Fibroblast of lung (primary cell): Measurements from ENCODE around the gene LRP1. TPM values are rescaled to one million over a fixed set of nuclear protein-coding genes. Genes with fewer than 3 reads are reported as not detected.

Experiments used
- DNase-seq, 2 donors: peaks; one replicate each; pipeline versions ENCODE4 v3.0.0 to v3.0.0-alpha.2; 2010; ENCODE audit warnings: low read depth in 2 of 2
- H2AFZ ChIP-seq: 2 replicates; pipeline ENCODE4 v1.5.1; 2012; ENCODE audit warnings: low read length, control low read depth, inconsistent platforms
- H3K27ac ChIP-seq: 2 replicates; pipeline ENCODE4 v1.5.1; 2011; ENCODE audit warnings: low read length, control low read depth; ENCODE audit not compliant: insufficient read depth
- H3K27me3 ChIP-seq: 2 replicates; pipeline ENCODE4 v1.5.1; 2011; ENCODE audit warnings: mild to moderate bottlenecking, low read length; ENCODE audit not compliant: control insufficient read depth, insufficient read depth
- H3K36me3 ChIP-seq: 2 replicates; pipeline ENCODE4 v1.5.1; 2011; ENCODE audit warnings: low read length; ENCODE audit not compliant: control insufficient read depth, insufficient read depth
- H3K4me1 ChIP-seq: 2 replicates; pipeline ENCODE4 v1.5.1; 2011; ENCODE audit warnings: low read length; ENCODE audit not compliant: control insufficient read depth, insufficient read depth; ENCODE audit errors: extremely low read depth
- H3K4me2 ChIP-seq: 2 replicates; pipeline ENCODE4 v1.5.1; 2011; ENCODE audit warnings: low read length, control low read depth; ENCODE audit not compliant: insufficient read depth; ENCODE audit errors: extremely low read depth
- H3K4me3 ChIP-seq, 4 experiments: fragments of 200-600 bp in 1 of 4; sonication (generic) in 1 of 4; replicated peaks in 1 of 4; 2 replicates each; pipeline ENCODE4 v1.5.1; 2011 to 2016; ENCODE audit warnings: low read length in 4 of 4, low read depth in 3 of 4, mild to moderate bottlenecking in 3 of 4, control low read depth in 2 of 4, inconsistent platforms in 1 of 4, mixed read lengths in 1 of 4; ENCODE audit not compliant: insufficient read depth in 1 of 4; ENCODE audit errors: control extremely low read depth in 1 of 4
- H3K79me2 ChIP-seq: 2 replicates; pipeline ENCODE4 v1.5.1; 2012; ENCODE audit warnings: mild to moderate bottlenecking, low read length, inconsistent platforms; ENCODE audit not compliant: control insufficient read depth, insufficient read depth
- H3K9ac ChIP-seq: 2 replicates; pipeline ENCODE4 v1.5.1; 2011; ENCODE audit warnings: mild to moderate bottlenecking, low read length, control low read depth; ENCODE audit not compliant: insufficient read depth
- H3K9me3 ChIP-seq: 2 replicates; pipeline ENCODE4 v1.5.1; 2012; ENCODE audit warnings: low read depth, low read length; ENCODE audit not compliant: control insufficient read depth, insufficient read depth
- H4K20me1 ChIP-seq: 2 replicates; pipeline ENCODE4 v1.5.1; 2011; ENCODE audit warnings: low read length; ENCODE audit not compliant: control insufficient read depth, insufficient read depth; ENCODE audit errors: extremely low read depth
- EZH2 ChIP-seq: IDR thresholded peaks from 2 replicates; pipeline ENCODE4 v1.5.1; 2012; ENCODE audit warnings: low read length, control low read depth, mild to moderate bottlenecking; ENCODE audit errors: missing control alignments
- polyA plus RNA-seq, 2 donors: library from polyadenylated mRNA; depleted of rRNA in 1 of 2; stranded (reverse) in 1 of 2; unstranded in 1 of 2; fragments of >200 nt; gene quantifications; 2 replicates each; pipeline ENCODE4 v1.2.1, GENCODE V29; 2011 to 2012; ENCODE audit warnings: missing spikeins in 1 of 2
- total RNA-seq: library from RNA; depleted of rRNA; stranded (reverse); fragments of >200 nt; gene quantifications from 2 replicates; pipeline ENCODE4 v1.2.1, GENCODE V29; 2014
- TF ChIP-seq, protein P1 (sequence below), 2 donors: IDR thresholded peaks in 1 of 2; conservative IDR thresholded peaks in 1 of 2; 1 replicate in 1 of 2; 2 replicates in 1 of 2; pipeline ENCODE4 v1.5.1; 2011 to 2012; ENCODE audit warnings: low read length in 2 of 2, control low read depth in 1 of 2, inconsistent platforms in 1 of 2, low read depth in 1 of 2, mild to moderate bottlenecking in 1 of 2

LRP1 gene
- total and polyA plus RNA-seq, 2 donors (not counting 1 experiment from before 2014, with no cell fraction given) = 92.2 to 464 TPM

- Histone ChIP-seq H3K9ac (no peak overlapping the region), H2AFZ (no peak overlapping the region), H3K4me3 (no peak overlapping the region), H4K20me1 (no peaks in the 10 kb centered on the region), H3K4me2 (no peak overlapping the region), H3K27ac (no peak overlapping the region), H3K79me2 (peaks cover 16% of the 10 kb centered on the region), H3K36me3 (peaks cover 71% of the 10 kb centered on the region), H3K4me1 (peaks cover 2% of the 10 kb centered on the region), H3K27me3 (no peaks in the 10 kb centered on the region), H3K9me3 (no peaks in the 10 kb centered on the region)
- TF ChIP-seq, protein P1, sequence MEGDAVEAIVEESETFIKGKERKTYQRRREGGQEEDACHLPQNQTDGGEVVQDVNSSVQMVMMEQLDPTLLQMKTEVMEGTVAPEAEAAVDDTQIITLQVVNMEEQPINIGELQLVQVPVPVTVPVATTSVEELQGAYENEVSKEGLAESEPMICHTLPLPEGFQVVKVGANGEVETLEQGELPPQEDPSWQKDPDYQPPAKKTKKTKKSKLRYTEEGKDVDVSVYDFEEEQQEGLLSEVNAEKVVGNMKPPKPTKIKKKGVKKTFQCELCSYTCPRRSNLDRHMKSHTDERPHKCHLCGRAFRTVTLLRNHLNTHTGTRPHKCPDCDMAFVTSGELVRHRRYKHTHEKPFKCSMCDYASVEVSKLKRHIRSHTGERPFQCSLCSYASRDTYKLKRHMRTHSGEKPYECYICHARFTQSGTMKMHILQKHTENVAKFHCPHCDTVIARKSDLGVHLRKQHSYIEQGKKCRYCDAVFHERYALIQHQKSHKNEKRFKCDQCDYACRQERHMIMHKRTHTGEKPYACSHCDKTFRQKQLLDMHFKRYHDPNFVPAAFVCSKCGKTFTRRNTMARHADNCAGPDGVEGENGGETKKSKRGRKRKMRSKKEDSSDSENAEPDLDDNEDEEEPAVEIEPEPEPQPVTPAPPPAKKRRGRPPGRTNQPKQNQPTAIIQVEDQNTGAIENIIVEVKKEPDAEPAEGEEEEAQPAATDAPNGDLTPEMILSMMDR (conservative IDR thresholded peaks at IDR 0.05 in 1 of 2, IDR thresholded peaks at IDR 0.05 in 1 of 2; ENCODE audit: low read depth in 1 of 2, low read length in 2 of 2) = no peak
- no peak for TF ChIP-seq EZH2
- DNase-seq = no peak
Measured at GRCh38 chr12:57158186-57158585, 29.9 kb downstream of the LRP1 start.

DNA sequence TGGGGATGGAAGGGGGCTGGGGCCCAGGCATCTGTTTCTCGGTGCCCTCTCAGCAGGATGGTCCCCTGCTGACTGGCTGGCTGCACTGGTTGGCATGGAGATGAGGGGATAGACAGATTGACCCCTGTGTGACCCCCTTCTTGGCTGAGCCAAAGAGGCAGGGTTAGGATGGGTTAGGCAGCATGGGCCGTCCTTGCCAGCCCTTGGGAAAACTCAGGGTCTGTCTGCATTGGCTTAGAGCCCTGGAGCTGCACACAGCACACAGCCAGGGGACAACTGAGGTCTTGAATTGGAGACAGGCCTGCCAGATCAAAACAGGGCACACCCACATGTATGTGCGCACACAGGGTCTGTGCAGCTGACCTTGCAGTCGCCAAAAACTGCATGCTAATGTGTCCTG lies 30.4 kb downstream of the LRP1 start:
- no peak for DNase-seq
- TF ChIP-seq EZH2 = no peak
- TF ChIP-seq, protein P1 (conservative IDR thresholded peaks at IDR 0.05 in 1 of 2, IDR thresholded peaks at IDR 0.05 in 1 of 2; ENCODE audit: low read depth in 1 of 2, low read length in 2 of 2) = no peak
- no peak overlapping the region for H3K27ac ChIP-seq
- H3K4me1 ChIP-seq = no peaks in the 10 kb centered on the region
- H2AFZ ChIP-seq = no peak overlapping the region
- H4K20me1 ChIP-seq = no peaks in the 10 kb centered on the region
- no peaks in the 10 kb centered on the region for H3K9me3 ChIP-seq
- no peak overlapping the region for H3K9ac ChIP-seq
- H3K79me2 ChIP-seq = peaks cover 11% of the 10 kb centered on the region
- peaks cover 68% of the 10 kb centered on the region for H3K36me3 ChIP-seq
- no peak overlapping the region for H3K4me3 ChIP-seq
- no peaks in the 10 kb centered on the region for H3K27me3 ChIP-seq
- H3K4me2 ChIP-seq = no peak overlapping the region

- H3K4me3 ChIP-seq = no peak overlapping the region
- H3K36me3 ChIP-seq = peaks cover 67% of the 10 kb centered on the region
- no peak overlapping the region for H2AFZ ChIP-seq
- no peak overlapping the region for H3K9ac ChIP-seq
- H3K27me3 ChIP-seq = no peaks in the 10 kb centered on the region
- H3K4me1 ChIP-seq = no peaks in the 10 kb centered on the region
- H4K20me1 ChIP-seq = no peaks in the 10 kb centered on the region
- no peak for TF ChIP-seq EZH2
- TF ChIP-seq, protein P1 (conservative IDR thresholded peaks at IDR 0.05 in 1 of 2, IDR thresholded peaks at IDR 0.05 in 1 of 2; ENCODE audit: low read depth in 1 of 2, low read length in 2 of 2) = no peak
- no peak overlapping the region for H3K27ac ChIP-seq
- no peak for DNase-seq
- H3K4me2 ChIP-seq = no peak overlapping the region
- no peaks in the 10 kb centered on the region for H3K9me3 ChIP-seq
- peaks cover 5% of the 10 kb centered on the region for H3K79me2 ChIP-seq
Measured at GRCh38 chr12:57159311-57159710, 31.0 kb downstream of the LRP1 start.
